Kidney (tissue), 14 donors: ENCODE measurements around the gene CCDC80. TPM values are rescaled to one million over a fixed set of nuclear protein-coding genes. Genes with fewer than 3 reads are reported as not detected.

Experiments used
- DNase-seq, 5 donors: peaks; one replicate each; pipeline ENCODE4 v3.0.0-alpha.2; 2013 to 2020
- FAIRE-seq: peaks from 2 replicates; lab custom pipeline; 2012; peaks lifted over from hg19 to GRCh38; lab: Jason Lieb, UNC
- H3K27ac ChIP-seq, 2 donors: one replicate each; pipeline ENCODE4 v1.7.0; 2013; ENCODE audit warnings: low read depth in 2 of 2, low read length in 2 of 2, inconsistent platforms in 1 of 2
- H3K27me3 ChIP-seq: one replicate; pipeline ENCODE4 v1.7.1; 2013; ENCODE audit warnings: low read length, inconsistent platforms; ENCODE audit not compliant: control insufficient read depth, insufficient read depth
- H3K36me3 ChIP-seq, 3 donors: one replicate each; pipeline versions ENCODE4 v1.7.0 to v1.7.1; 2013; ENCODE audit warnings: low read length in 3 of 3, control low read depth in 1 of 3, inconsistent platforms in 1 of 3; ENCODE audit not compliant: insufficient read depth in 3 of 3, control insufficient read depth in 2 of 3
- H3K4me1 ChIP-seq, 3 donors: one replicate each; pipeline versions ENCODE4 v1.7.0 to v1.7.1; 2013; ENCODE audit warnings: low read length in 3 of 3, inconsistent platforms in 1 of 3, low read depth in 1 of 3; ENCODE audit not compliant: control insufficient read depth in 2 of 3, insufficient read depth in 2 of 3
- H3K4me3 ChIP-seq, 3 donors: one replicate each; pipeline versions ENCODE4 v1.7.0 to v1.8.1; 2013; ENCODE audit warnings: low read length in 3 of 3, control low read depth in 1 of 3, inconsistent platforms in 1 of 3
- H3K9ac ChIP-seq, 3 donors: one replicate each; pipeline versions ENCODE4 v1.7.0 to v1.7.1; 2013; ENCODE audit warnings: low read length in 3 of 3, control low read depth in 1 of 3, inconsistent platforms in 1 of 3
- H3K9me3 ChIP-seq, 3 donors: one replicate each; pipeline versions ENCODE4 v1.7.0 to v1.7.1; 2013; ENCODE audit warnings: low read length in 3 of 3, control low read depth in 1 of 3, inconsistent platforms in 1 of 3; ENCODE audit not compliant: control insufficient read depth in 2 of 3, insufficient read depth in 1 of 3
- intact Hi-C: fragments of 100-400 bp; cut with DNase I; formaldehyde crosslinking; loops from one replicate; pipeline ENCODE4 v1.11.1; 2022
- polyA plus RNA-seq: library from polyadenylated mRNA; stranded (reverse); fragments of 350-450 nt; fragmentation: Illumina TruSeq; extraction: RNeasy Lipid Tissue Mini Kit (QIAGEN cat#74804); gene quantifications from one replicate; pipeline ENCODE4 v1.2.3, GENCODE V29; 2014; ENCODE audit warnings: low read depth, low replicate concordance; ENCODE audit not compliant: insufficient read depth
- total RNA-seq: library from RNA; stranded (reverse); fragmentation: NEBNext Ultra II Directional; extraction: Animal tissue kit (Norgen Biotek cat#: 25700); gene quantifications from one replicate; pipeline ENCODE4 v1.2.1, GENCODE V29; 2021
- TF ChIP-seq, protein P1 (sequence below): IDR thresholded peaks from 3 replicates; pipeline ENCODE4 v1.5.1; 2012; ENCODE audit warnings: mild to moderate bottlenecking, moderate library complexity, borderline replicate concordance; ENCODE audit not compliant: insufficient read depth; ENCODE audit errors: extremely low read depth
- donor health status: control.
- donor health status: control.
- donor health status: control.
- donor health status: control.
- donor health status: control.
- donor health status: DM: yes; HTN: yes; CAD: no.
- donor health status: Normal renal cell carcinoma (clear cell type).

Gene CCDC80
- total and polyA plus RNA-seq, 2 donors from 2014 or later = 12.0 to 57.5 TPM

DNA sequence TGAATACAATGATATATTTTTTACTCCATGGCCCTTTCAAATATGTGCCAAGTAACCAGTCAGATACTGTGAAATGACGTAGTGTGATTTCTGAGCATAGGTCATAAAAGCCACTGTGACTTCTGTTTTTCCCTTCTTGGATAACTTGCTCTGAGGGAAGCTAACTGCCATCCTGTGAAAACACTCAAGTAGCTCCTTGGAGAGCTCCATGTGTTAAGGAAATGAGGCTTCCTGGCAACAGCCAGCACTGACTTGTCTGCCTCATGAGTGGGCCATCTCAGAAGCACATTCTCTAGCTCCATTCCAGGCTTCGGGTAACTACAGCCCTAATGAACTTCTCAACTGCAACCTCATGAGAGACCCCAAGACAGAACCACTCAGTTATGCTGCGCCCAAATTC, 9.5 kb upstream of the CCDC80 start:
- Histone ChIP-seq H3K27ac (no peak overlapping the region), H3K27me3 (no peaks in the 10 kb centered on the region), H3K9ac (no peak overlapping the region), H3K4me1 (peaks cover 0 to 3% (median 0%) of the 10 kb centered on the region in 3 donors), H3K36me3 (no peaks in the 10 kb centered on the region), H3K4me3 (no peak overlapping the region), H3K9me3 (no peaks in the 10 kb centered on the region)
- DNase-seq (no peak), FAIRE-seq (no peak)
- TF ChIP-seq, protein P1, sequence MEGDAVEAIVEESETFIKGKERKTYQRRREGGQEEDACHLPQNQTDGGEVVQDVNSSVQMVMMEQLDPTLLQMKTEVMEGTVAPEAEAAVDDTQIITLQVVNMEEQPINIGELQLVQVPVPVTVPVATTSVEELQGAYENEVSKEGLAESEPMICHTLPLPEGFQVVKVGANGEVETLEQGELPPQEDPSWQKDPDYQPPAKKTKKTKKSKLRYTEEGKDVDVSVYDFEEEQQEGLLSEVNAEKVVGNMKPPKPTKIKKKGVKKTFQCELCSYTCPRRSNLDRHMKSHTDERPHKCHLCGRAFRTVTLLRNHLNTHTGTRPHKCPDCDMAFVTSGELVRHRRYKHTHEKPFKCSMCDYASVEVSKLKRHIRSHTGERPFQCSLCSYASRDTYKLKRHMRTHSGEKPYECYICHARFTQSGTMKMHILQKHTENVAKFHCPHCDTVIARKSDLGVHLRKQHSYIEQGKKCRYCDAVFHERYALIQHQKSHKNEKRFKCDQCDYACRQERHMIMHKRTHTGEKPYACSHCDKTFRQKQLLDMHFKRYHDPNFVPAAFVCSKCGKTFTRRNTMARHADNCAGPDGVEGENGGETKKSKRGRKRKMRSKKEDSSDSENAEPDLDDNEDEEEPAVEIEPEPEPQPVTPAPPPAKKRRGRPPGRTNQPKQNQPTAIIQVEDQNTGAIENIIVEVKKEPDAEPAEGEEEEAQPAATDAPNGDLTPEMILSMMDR = no peak
- intact Hi-C loops = no loop called here

DNA sequence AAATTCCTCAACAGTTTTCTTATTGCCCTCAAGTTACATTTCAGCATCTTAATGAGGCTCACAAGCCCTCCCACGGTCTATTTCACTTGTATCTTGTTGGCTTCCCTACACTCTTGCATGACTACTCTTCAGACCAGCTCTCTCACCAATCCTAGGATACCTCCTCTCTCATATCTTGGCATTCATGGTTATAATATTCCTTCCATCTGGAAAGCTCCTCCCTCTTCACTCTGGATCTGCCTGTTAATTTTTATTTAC, 8.5 kb upstream of the CCDC80 start:
- intact Hi-C loops = no loop called here
- Histone ChIP-seq H3K27ac (no peak overlapping the region), H3K4me3 (no peak overlapping the region), H3K27me3 (no peaks in the 10 kb centered on the region), H3K36me3 (no peaks in the 10 kb centered on the region), H3K9me3 (no peaks in the 10 kb centered on the region), H3K9ac (no peak overlapping the region), H3K4me1 (peaks cover 0 to 3% (median 0%) of the 10 kb centered on the region in 3 donors)
- FAIRE-seq (no peak), DNase-seq (no peak)
- TF ChIP-seq, protein P1 = no peak

DNA sequence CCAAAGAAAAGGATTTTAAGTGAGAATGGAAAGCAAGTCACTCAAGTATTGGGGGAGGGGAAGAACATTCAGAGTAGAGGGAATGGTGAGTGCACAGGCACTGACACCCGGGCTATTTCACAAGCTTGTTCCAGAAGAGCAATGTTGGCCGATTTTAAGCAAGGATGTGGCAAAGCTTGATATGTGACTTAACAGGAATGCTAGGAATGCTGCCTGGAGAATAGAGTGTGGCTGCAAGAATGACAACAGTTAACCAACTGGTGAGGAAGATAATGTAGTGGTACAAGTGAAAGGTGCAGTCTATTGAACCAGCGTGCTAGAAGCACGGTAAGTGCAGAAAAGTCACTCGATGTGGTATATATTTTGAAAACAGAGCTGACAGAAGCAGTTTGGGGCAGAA, 6.2 kb upstream of the CCDC80 start:
- Histone ChIP-seq H3K9ac (no peak overlapping the region), H3K4me3 (no peak overlapping the region)
- intact Hi-C loops = no loop called here

More for the DNA sequence above, 6.2 kb upstream of the CCDC80 start:
- no peaks in the 10 kb centered on the region for H3K9me3 ChIP-seq
- no peak for FAIRE-seq
- peaks cover 0 to 3% (median 0%) of the 10 kb centered on the region in 3 donors for H3K4me1 ChIP-seq
- no peaks in the 10 kb centered on the region for H3K36me3 ChIP-seq
- DNase-seq = peak in 2 of 5 donors; percentile 46 to 58
- H3K27me3 ChIP-seq = no peaks in the 10 kb centered on the region
- H3K27ac ChIP-seq = no peak overlapping the region
- TF ChIP-seq, protein P1 = no peak
